ENCODE measurements around the gene VGF. TPM values are rescaled to one million over a fixed set of nuclear protein-coding genes. Genes with fewer than 3 reads are reported as not detected.

The VGF gene
- total RNA-seq, 1 experiment from 2014 or later, result 4.4 TPM

- H3K36me3 ChIP-seq (ENCODE audit: control insufficient read depth, insufficient read depth, low read length), result no peaks in the 10 kb centered on the region; the same call in none of the 2 replicates
- DNase-seq (ENCODE audit: low read depth, low spot score) (no peak), ATAC-seq (no peak)
- no peaks in the 10 kb centered on the region for H3K27me3 ChIP-seq (ENCODE audit: control insufficient read depth, insufficient read depth, low read length)
- ChIA-PET CTCF (interaction anchor here (0.6 kb wide), 2 partner anchors 16 to 35 kb away, joined by 7 to 17 read pairs; no protein-coding TSS in a partner anchor), POLR2A (interaction anchor here (0.6 kb wide), 1 partner anchor 203 kb away, joined by 8 read pairs; no protein-coding TSS in a partner anchor)
- no TSS peak for BruUV-seq (replicated peaks)
- no peak for TF ChIP-seq TCF7L2 (IDR thresholded peaks at IDR 0.05; ENCODE audit: low read depth, low read length)
- TF ChIP-seq REST (IDR thresholded peaks at IDR 0.05; ENCODE audit: insufficient read depth in 1 of 2, low read depth in 2 of 2, low read length in 1 of 2), result no peak
- no peak for TF ChIP-seq SIN3A (IDR thresholded peaks at IDR 0.05; ENCODE audit: borderline replicate concordance, insufficient read depth, low read depth, low read length)
- TF ChIP-seq, protein P1, sequence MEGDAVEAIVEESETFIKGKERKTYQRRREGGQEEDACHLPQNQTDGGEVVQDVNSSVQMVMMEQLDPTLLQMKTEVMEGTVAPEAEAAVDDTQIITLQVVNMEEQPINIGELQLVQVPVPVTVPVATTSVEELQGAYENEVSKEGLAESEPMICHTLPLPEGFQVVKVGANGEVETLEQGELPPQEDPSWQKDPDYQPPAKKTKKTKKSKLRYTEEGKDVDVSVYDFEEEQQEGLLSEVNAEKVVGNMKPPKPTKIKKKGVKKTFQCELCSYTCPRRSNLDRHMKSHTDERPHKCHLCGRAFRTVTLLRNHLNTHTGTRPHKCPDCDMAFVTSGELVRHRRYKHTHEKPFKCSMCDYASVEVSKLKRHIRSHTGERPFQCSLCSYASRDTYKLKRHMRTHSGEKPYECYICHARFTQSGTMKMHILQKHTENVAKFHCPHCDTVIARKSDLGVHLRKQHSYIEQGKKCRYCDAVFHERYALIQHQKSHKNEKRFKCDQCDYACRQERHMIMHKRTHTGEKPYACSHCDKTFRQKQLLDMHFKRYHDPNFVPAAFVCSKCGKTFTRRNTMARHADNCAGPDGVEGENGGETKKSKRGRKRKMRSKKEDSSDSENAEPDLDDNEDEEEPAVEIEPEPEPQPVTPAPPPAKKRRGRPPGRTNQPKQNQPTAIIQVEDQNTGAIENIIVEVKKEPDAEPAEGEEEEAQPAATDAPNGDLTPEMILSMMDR (IDR thresholded peaks at IDR 0.05), result no peak
- no peak for TF ChIP-seq POLR2AphosphoS5 (IDR thresholded peaks at IDR 0.05; ENCODE audit: low read depth, low read length)
- no peak overlapping the region for H3K27ac ChIP-seq (ENCODE audit: low read length)
- peaks cover 43% of the 10 kb centered on the region for H3K4me1 ChIP-seq (ENCODE audit: control insufficient read depth, insufficient read depth, low read length)
- H3K4me3 ChIP-seq (ENCODE audit: low read depth in 2 of 2, low read length in 2 of 2), result no peak overlapping the region
- H3K9me3 ChIP-seq (ENCODE audit: control insufficient read depth, insufficient read depth, low read depth, low read length), result no peaks in the 10 kb centered on the region
- in situ Hi-C loops (cut with HindIII; ENCODE audit: low pct_unique_long_range_greater_than_20kb, low sequenced_read_pairs) (no loop called here), intact Hi-C loops (cut with micrococcal nuclease; ENCODE audit: unreplicated experiment) (no loop called here)
These were observed 5.4 kb downstream of the VGF start for GRCh38 chr7:101159696-101160674.

DNA sequence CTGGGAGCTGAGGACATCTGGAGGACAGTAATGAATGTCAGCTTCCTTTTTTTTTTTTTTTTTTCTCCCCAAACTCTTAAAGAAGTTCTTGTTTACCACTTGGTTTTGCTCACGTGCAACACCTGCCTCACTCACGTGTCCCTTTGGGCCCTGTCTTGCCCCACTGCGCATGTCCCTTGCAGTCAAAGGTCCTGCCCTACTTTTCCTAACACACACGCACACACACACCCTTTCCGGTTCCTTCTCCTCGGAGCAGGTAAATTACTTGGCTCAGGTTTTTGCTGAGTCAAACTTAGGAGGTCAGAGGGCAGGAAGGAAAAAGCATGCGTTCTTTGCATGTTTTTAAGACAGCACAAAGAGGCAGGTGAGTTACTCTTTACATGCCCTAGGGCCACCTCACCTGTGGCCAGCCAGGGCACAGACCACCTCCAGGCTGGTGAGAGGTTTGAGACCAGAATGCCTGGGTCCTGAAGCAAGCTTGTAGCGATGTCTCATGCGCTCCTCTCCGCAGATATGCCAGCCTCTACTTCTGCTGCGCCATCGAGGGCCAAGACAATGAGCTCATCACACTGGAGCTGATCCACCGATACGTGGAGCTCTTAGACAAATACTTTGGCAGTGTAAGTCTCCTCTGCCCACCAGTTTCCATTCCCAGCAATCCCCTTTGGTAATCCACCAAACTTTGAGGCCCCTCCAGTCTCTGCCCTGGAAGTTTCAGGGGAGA, 8.3 kb downstream of the VGF start:
- no peaks in the 10 kb centered on the region for H3K9me3 ChIP-seq (ENCODE audit: control insufficient read depth, insufficient read depth, low read depth, low read length)
- peaks cover 32% of the 10 kb centered on the region for H3K4me1 ChIP-seq (ENCODE audit: control insufficient read depth, insufficient read depth, low read length)
- H3K36me3 ChIP-seq (ENCODE audit: control insufficient read depth, insufficient read depth, low read length), result no peaks in the 10 kb centered on the region; the same call in none of the 2 replicates
- no peak for TF ChIP-seq POLR2AphosphoS5 (IDR thresholded peaks at IDR 0.05; ENCODE audit: low read depth, low read length)
- TF ChIP-seq, protein P1 (IDR thresholded peaks at IDR 0.05), result no peak
- TF ChIP-seq REST (IDR thresholded peaks at IDR 0.05; ENCODE audit: insufficient read depth in 1 of 2, low read depth in 2 of 2, low read length in 1 of 2), result no peak
- no peak for TF ChIP-seq SIN3A (IDR thresholded peaks at IDR 0.05; ENCODE audit: borderline replicate concordance, insufficient read depth, low read depth, low read length)
- no peak for TF ChIP-seq TCF7L2 (IDR thresholded peaks at IDR 0.05; ENCODE audit: low read depth, low read length)
- in situ Hi-C loops (cut with HindIII; ENCODE audit: low pct_unique_long_range_greater_than_20kb, low sequenced_read_pairs) (no loop called here), intact Hi-C loops (cut with micrococcal nuclease; ENCODE audit: unreplicated experiment) (no loop called here)
- no peaks in the 10 kb centered on the region for H3K27me3 ChIP-seq (ENCODE audit: control insufficient read depth, insufficient read depth, low read length)
- H3K27ac ChIP-seq (ENCODE audit: low read length), result no peak overlapping the region
- no TSS peak for BruUV-seq (replicated peaks)
- ChIA-PET CTCF (interaction anchor here (0.6 to 2.7 kb wide), 5 partner anchors 13 to 55 kb away, joined by 3 to 26 read pairs (median 5); no protein-coding TSS in a partner anchor), POLR2A (interaction anchor here (0.6 kb wide), 2 partner anchors 9 to 270 kb away, joined by 3 to 4 read pairs; no protein-coding TSS in a partner anchor)
- DNase-seq (ENCODE audit: low read depth, low spot score) (no peak), ATAC-seq (no peak)
- no peak overlapping the region for H3K4me3 ChIP-seq (ENCODE audit: low read depth in 2 of 2, low read length in 2 of 2)

All from Panc1 (cell line).